A549 (cell line): Measurements from ENCODE around the gene ALG2. TPM values are rescaled to one million over a fixed set of nuclear protein-coding genes. Genes with fewer than 3 reads are reported as not detected.

ENCODE experiments used
- ATAC-seq, 2 experiments: fragments of 200-7000 bp in 1 of 2; fragments of >200 bp in 1 of 2; cut with Nextera tagmentation in 1 of 2; cut with Tn5 transposase in 1 of 2; 3 replicates each; pipeline versions ENCODE4 v1.8.0 to v1.9.1; 2018 to 2020; ENCODE audit warnings: mild to moderate bottlenecking in 1 of 2, moderate library complexity in 1 of 2
- CTCF ChIA-PET: fragments of 300-600 bp; sonication (Branson Sonifier 250); formaldehyde crosslinking; extraction: SDS; loops from one replicate; lab custom pipeline; 2021; ENCODE audit warnings: antibody characterized with exemption, inconsistent platforms; lab: Yijun Ruan, JAX
- POLR2A ChIA-PET: fragments of 350-600 bp; formaldehyde crosslinking; extraction: SDS; loops from one replicate; lab custom pipeline; 2021; ENCODE audit warnings: antibody characterized with exemption, inconsistent platforms; lab: Yijun Ruan, JAX
- DNase-seq, 2 experiments: peaks; one replicate each; pipeline versions ENCODE4 v3.0.0 to v3.0.0-alpha.2; 2011 to 2016; ENCODE audit warnings: low read depth in 1 of 2, low spot score in 1 of 2
- FAIRE-seq: peaks from 2 replicates; lab custom pipeline; 2011; peaks lifted over from hg19 to GRCh38; lab: Jason Lieb, UNC
- H3K27ac ChIP-seq, 2 experiments: fragments of >200 bp; sonication (Bioruptor Twin); formaldehyde crosslinking; 3 replicates each; pipeline ENCODE4 v1.5.1; 2016 to 2017
- H3K4me1 ChIP-seq: fragments of >200 bp; sonication (Bioruptor Twin); formaldehyde crosslinking; 3 replicates; pipeline ENCODE4 v1.6.1; 2016
- H3K4me2 ChIP-seq: fragments of >200 bp; sonication (Bioruptor Twin); formaldehyde crosslinking; 3 replicates; pipeline ENCODE4 v1.6.1; 2016
- H3K4me3 ChIP-seq: fragments of >200 bp; sonication (Bioruptor Twin); formaldehyde crosslinking; 3 replicates; pipeline ENCODE4 v1.5.1; 2016
- H3K9me3 ChIP-seq: fragments of >200 bp; sonication (Bioruptor Twin); formaldehyde crosslinking; 3 replicates; pipeline ENCODE4 v1.6.1; 2016
- BCL3 ChIP-seq: fragments of >200 bp; sonication (Bioruptor Twin); formaldehyde crosslinking; IDR thresholded peaks from 3 replicates; pipeline ENCODE4 v1.6.1; 2016
- BHLHE40 ChIP-seq: IDR thresholded peaks from 2 replicates; pipeline ENCODE4 v1.6.1; 2012; ENCODE audit warnings: low read depth, low read length, inconsistent platforms
- CBX2 ChIP-seq: fragments of 200-600 bp; sonication (generic); IDR thresholded peaks from 2 replicates; pipeline ENCODE4 v1.6.1; 2016; ENCODE audit warnings: low read depth, mild to moderate bottlenecking, borderline replicate concordance
- CBX8 ChIP-seq: fragments of 200-600 bp; sonication (generic); IDR thresholded peaks from 2 replicates; pipeline ENCODE4 v1.6.1; 2016
- CHD2 ChIP-seq: fragments of 150-350 bp; IDR thresholded peaks from 2 replicates; pipeline ENCODE4 v1.6.1; 2014; ENCODE audit warnings: low read length; ENCODE audit not compliant: partially characterized antibody
- E2F6 ChIP-seq: IDR thresholded peaks from 2 replicates; pipeline ENCODE4 v1.6.1; 2012; ENCODE audit warnings: low read depth, borderline replicate concordance
- EHF ChIP-seq: fragments of 250-450 bp; sonication (Bioruptor Pico); IDR thresholded peaks from 2 replicates; pipeline ENCODE4 v1.5.0; 2020; ENCODE audit warnings: mild to moderate bottlenecking
- EHMT2 ChIP-seq: fragments of 200-600 bp; sonication (generic); IDR thresholded peaks from 2 replicates; pipeline ENCODE4 v1.6.1; 2016; ENCODE audit warnings: antibody characterized with exemption, low read depth, mild to moderate bottlenecking, moderate library complexity
- ESRRA ChIP-seq: fragments of 150-350 bp; IDR thresholded peaks from 2 replicates; pipeline ENCODE4 v1.6.1; 2014; ENCODE audit warnings: mild to moderate bottlenecking, low read length, borderline replicate concordance
- FOXS1 ChIP-seq: fragments of 250-450 bp; sonication (Bioruptor Pico); IDR thresholded peaks from 2 replicates; pipeline ENCODE4 v1.5.0; 2020; ENCODE audit warnings: mild to moderate bottlenecking, moderate library complexity
- HDAC2 ChIP-seq: fragments of 200-600 bp; sonication (generic); IDR thresholded peaks from 2 replicates; pipeline ENCODE4 v1.6.1; 2016
- HES2 ChIP-seq: fragments of >200 bp; sonication (Bioruptor Twin); formaldehyde crosslinking; IDR thresholded peaks from 2 replicates; pipeline ENCODE4 v1.6.1; 2016
- HMGXB4 ChIP-seq: fragments of 250-450 bp; sonication (Bioruptor Pico); IDR thresholded peaks from 2 replicates; pipeline ENCODE4 v1.5.0; 2021; ENCODE audit warnings: mild to moderate bottlenecking, moderate library complexity, borderline replicate concordance
- JUN ChIP-seq, 2 experiments: fragments of >200 bp; sonication (Bioruptor Twin); formaldehyde crosslinking; IDR thresholded peaks; 2 replicates in 1 of 2; 3 replicates in 1 of 2; pipeline ENCODE4 v1.6.1; 2016 to 2017
- JUNB ChIP-seq: fragments of >200 bp; sonication (Bioruptor Twin); formaldehyde crosslinking; IDR thresholded peaks from 2 replicates; pipeline ENCODE4 v1.6.1; 2016
- KDM5A ChIP-seq: fragments of 200-600 bp; sonication (generic); IDR thresholded peaks from 2 replicates; pipeline ENCODE4 v1.6.1; 2016; ENCODE audit warnings: antibody characterized with exemption, mild to moderate bottlenecking
- MAFK ChIP-seq: fragments of 450-650 bp; IDR thresholded peaks from 2 replicates; pipeline ENCODE4 v1.6.1; 2014; ENCODE audit not compliant: partially characterized antibody
- MAZ ChIP-seq: fragments of 150-350 bp; IDR thresholded peaks from 2 replicates; pipeline ENCODE4 v1.6.1; 2014; ENCODE audit warnings: antibody characterized with exemption, low read depth, low read length, borderline replicate concordance
- NR3C1 ChIP-seq: fragments of >200 bp; sonication (Bioruptor Twin); formaldehyde crosslinking; IDR thresholded peaks from 3 replicates; pipeline ENCODE4 v1.6.1; 2017
- POLR2A ChIP-seq: IDR thresholded peaks from 2 replicates; pipeline ENCODE4 v1.6.1; 2012; ENCODE audit warnings: mild to moderate bottlenecking, low read length
- POLR2AphosphoS2 ChIP-seq: conservative IDR thresholded peaks from 2 replicates; pipeline ENCODE4 v1.6.1; 2012; ENCODE audit warnings: low read length, improper control_type of control experiment, inconsistent platforms
- REST ChIP-seq: fragments of 200-600 bp; sonication (generic); IDR thresholded peaks from 2 replicates; pipeline ENCODE4 v1.6.1; 2016; ENCODE audit warnings: antibody characterized with exemption, mild to moderate bottlenecking, moderate library complexity
- TFCP2L1 ChIP-seq: fragments of 250-450 bp; sonication (Bioruptor Pico); IDR thresholded peaks from 2 replicates; pipeline ENCODE4 v1.5.0; 2021; ENCODE audit warnings: mild to moderate bottlenecking
- TP53 ChIP-seq: fragments of 250-450 bp; sonication (Bioruptor Pico); IDR thresholded peaks from 2 replicates; pipeline ENCODE4 v1.5.0; 2021; ENCODE audit warnings: mild to moderate bottlenecking, moderate library complexity
- USF2 ChIP-seq: fragments of 450-650 bp; IDR thresholded peaks from 2 replicates; pipeline ENCODE4 v1.6.1; 2014; ENCODE audit warnings: antibody characterized with exemption
- ZC3H11A ChIP-seq: fragments of 450-650 bp; IDR thresholded peaks from 2 replicates; pipeline ENCODE4 v1.6.1; 2014; ENCODE audit warnings: antibody characterized with exemption, mild to moderate bottlenecking
- WGBS: methylation state at CpG from one replicate; pipeline ENCODE4 v1.1.6; 2017; ENCODE audit errors: missing lambda C conversion rate; 5-methylcytosine and 5-hydroxymethylcytosine counted together
- polyA plus RNA-seq, 4 experiments: library from polyadenylated mRNA; depleted of rRNA in 3 of 4; stranded (reverse); fragments of >200 nt; fragmentation: RNase III in 1 of 4; extraction: RNeasy Plus Mini Kit Qiagen cat#74134 plus additional on column Dnase treatment in 1 of 4; gene quantifications; 2 replicates in 3 of 4; 3 replicates in 1 of 4; pipeline ENCODE4 v1.2.3, GENCODE V29; 2011 to 2017

Gene ALG2
- polyA plus RNA-seq, 2 of the 4 experiments (the other 2 are of a cell fraction), result 26.6 to 76.3 TPM

GRCh38 chr9:99261923-99262322, 40.2 kb upstream of the ALG2 start:
- ChIA-PET POLR2A (no interaction called here), CTCF (interaction anchor here (0.9 kb wide), 1 partner anchor 77 kb away, joined by 3 read pairs; no protein-coding TSS in a partner anchor)
- WGBS, result 56% methylated on average over 2 of the region's 2 CpGs
- TF ChIP-seq E2F6 (no peak), NR3C1 (no peak)
- FAIRE-seq, result no peak
- DNase-seq, result no peak
- Histone ChIP-seq H3K4me3 (no peak overlapping the region), H3K4me2 (no peak overlapping the region), H3K9me3 (no peaks in the 10 kb centered on the region), H3K4me1 (no peaks in the 10 kb centered on the region), H3K27ac (no peak overlapping the region)
- no peak for ATAC-seq

- DNase-seq, result no peak
- FAIRE-seq, result no peak
- CTCF ChIA-PET, result interaction anchor here (0.7 to 1.3 kb wide), 3 partner anchors 10 to 1064 kb away, joined by 3 to 5 read pairs (median 4); no protein-coding TSS in a partner anchor
- no peak overlapping the region for H3K27ac ChIP-seq
- no peaks in the 10 kb centered on the region for H3K4me1 ChIP-seq
- no peak for TF ChIP-seq CHD2
- TF ChIP-seq BHLHE40, result no peak
- no peak for TF ChIP-seq BCL3
- no peak for TF ChIP-seq TFCP2L1 (CRISPR knock-in tag)
- no peak for TF ChIP-seq USF2
- no peak for TF ChIP-seq MAZ
- TF ChIP-seq CBX2, result no peak
- TF ChIP-seq POLR2AphosphoS2, result no peak
- no peak for TF ChIP-seq REST
- TF ChIP-seq EHMT2, result no peak
- no peak for TF ChIP-seq KDM5A
- TF ChIP-seq, all 56 proteins: peak for 0
- Histone ChIP-seq H3K9me3 (no peaks in the 10 kb centered on the region), H3K4me3 (no peak overlapping the region), H3K4me2 (no peak overlapping the region)
- POLR2A ChIA-PET, result no interaction called here
- ATAC-seq, result no peak
- WGBS, result 63% methylated on average over 13 of the region's 27 CpGs
Observed at GRCh38 chr9:99259231-99259918, 37.6 kb upstream of the ALG2 start.

GRCh38 chr9:99257723-99258389, 36.1 kb upstream of the ALG2 start:
- H3K4me1 ChIP-seq, result no peaks in the 10 kb centered on the region
- H3K4me3 ChIP-seq, result no peak overlapping the region
- H3K4me2 ChIP-seq, result no peak overlapping the region
- H3K27ac ChIP-seq, result no peak overlapping the region
- FAIRE-seq, result no peak
- no peak for ATAC-seq
- CTCF ChIA-PET, result interaction anchor here (1.2 kb wide), 2 partner anchors 8 to 1066 kb away, joined by 3 to 4 read pairs; no protein-coding TSS in a partner anchor
- no peaks in the 10 kb centered on the region for H3K9me3 ChIP-seq
- POLR2A ChIA-PET, result no interaction called here
- WGBS, result 63% methylated on average over 8 of the region's 8 CpGs
- no peak for DNase-seq
- no peak for TF ChIP-seq HDAC2
- TF ChIP-seq MAFK, result no peak
- TF ChIP-seq HES2, result no peak
- no peak for TF ChIP-seq JUN (IDR thresholded peaks at IDR 0.05)
- no peak for TF ChIP-seq POLR2A
- no peak for TF ChIP-seq HMGXB4 (CRISPR knock-in tag)
- no peak for TF ChIP-seq CHD2
- no peak for TF ChIP-seq ESRRA
- TF ChIP-seq ZC3H11A, result no peak
- no peak for TF ChIP-seq EHF (CRISPR knock-in tag)
- TF ChIP-seq FOXS1 (CRISPR knock-in tag), result no peak
- no peak for TF ChIP-seq JUNB
- no peak for TF ChIP-seq TP53 (CRISPR knock-in tag)
- TF ChIP-seq CBX8, result no peak
- TF ChIP-seq EHMT2, result no peak
